GM06990 (cell line): Measurements from ENCODE around the gene ISL2.

Source experiments
- DNase-seq: peaks from one replicate; pipeline ENCODE4 v3.0.0-alpha.2; 2011; ENCODE audit not compliant: insufficient read length; ENCODE audit errors: extremely low read depth
- H3K27me3 ChIP-seq: replicated peaks from 2 replicates; pipeline ENCODE4 v1.6.0; 2011; ENCODE audit warnings: low read length; ENCODE audit not compliant: control insufficient read depth, insufficient read depth
- H3K36me3 ChIP-seq: 2 replicates; pipeline ENCODE4 v1.5.1; 2011; ENCODE audit warnings: low read length; ENCODE audit not compliant: control insufficient read depth, insufficient read depth
- H3K4me3 ChIP-seq: replicated peaks from 2 replicates; pipeline ENCODE4 v1.5.1; 2011; ENCODE audit warnings: low read depth, mild to moderate bottlenecking, control low read depth, low read length
- CTCF ChIP-seq: IDR thresholded peaks from 2 replicates; pipeline ENCODE4 v1.5.1; 2011; ENCODE audit warnings: low read length, control low read depth, mild to moderate bottlenecking, inconsistent platforms; ENCODE audit not compliant: insufficient read depth, poor library complexity, severe bottlenecking

ISL2 gene

GRCh38 chr15:76334438-76335306, 1.9 kb upstream of the ISL2 start:
- no peak for DNase-seq
- TF ChIP-seq CTCF: no peak
- Histone ChIP-seq H3K36me3 (no peaks in the 10 kb centered on the region), H3K4me3 (no peak overlapping the region), H3K27me3 (no peaks in the 10 kb centered on the region; the same call in 1 of the 2 replicates)

GRCh38 chr15:76335307-76336253, 993 bp upstream of the ISL2 start:
- peak; percentile 44 for DNase-seq
- no peak for TF ChIP-seq CTCF
- no peaks in the 10 kb centered on the region for H3K36me3 ChIP-seq
- H3K4me3 ChIP-seq: peak overlapping the region; percentile 74
- no peaks in the 10 kb centered on the region; the same call in 1 of the 2 replicates for H3K27me3 ChIP-seq

- no peak for TF ChIP-seq CTCF
- DNase-seq: no peak
- Histone ChIP-seq H3K36me3 (no peaks in the 10 kb centered on the region), H3K4me3 (peak overlapping the region; percentile 74), H3K27me3 (no peaks in the 10 kb centered on the region; the same call in 1 of the 2 replicates)
Observed at GRCh38 chr15:76337059-76337695, 604 bp downstream of the ISL2 start.

- no peak for TF ChIP-seq CTCF
- peak; percentile 55 for DNase-seq
- Histone ChIP-seq H3K36me3 (no peaks in the 10 kb centered on the region), H3K4me3 (peak overlapping the region; percentile 74), H3K27me3 (no peaks in the 10 kb centered on the region; the same call in 1 of the 2 replicates)
Observed at GRCh38 chr15:76337696-76338485, 1.3 kb downstream of the ISL2 start.
